SK-N-DZ (cell line): Measurements from ENCODE around the gene EP400.
A peak's percentile ranks its signal among the peaks of the same experiment; 100 is the strongest.
"Not testable (repeated sequence)": the region's sequence is repeated elsewhere in the genome, so short reads cannot be mapped to it uniquely, and the experiment has no call there.

Experiments used
- DNase-seq: peaks from one replicate; pipeline ENCODE4 v3.0.0-alpha.2; 2015; ENCODE audit warnings: low spot score

EP400 gene

GRCh38 chr12:131950182-131950913 lies 606 bp downstream of the EP400 start:
- DNase-seq, result no peak

GRCh38 chr12:131953810-131954209 lies 4.1 kb downstream of the EP400 start:
- not testable (repeated sequence) for DNase-seq

- DNase-seq, result not testable (repeated sequence)
Measured at GRCh38 chr12:131954460-131954859, 4.7 kb downstream of the EP400 start.

- DNase-seq, result no peak
Measured at GRCh38 chr12:131959116-131959515, 9.4 kb downstream of the EP400 start.

GRCh38 chr12:131959641-131960589 lies 10.2 kb downstream of the EP400 start:
- DNase-seq, result no peak

- DNase-seq, result not testable (repeated sequence)
Measured at GRCh38 chr12:131960590-131961325, 11.0 kb downstream of the EP400 start.

GRCh38 chr12:131961328-131961727 lies 11.6 kb downstream of the EP400 start:
- DNase-seq, result not testable (repeated sequence)

- no peak for DNase-seq
Measured at GRCh38 chr12:131962069-131962468, 12.3 kb downstream of the EP400 start.

GRCh38 chr12:131963381-131963780 lies 13.6 kb downstream of the EP400 start:
- DNase-seq, result no peak

GRCh38 chr12:131965073-131965472 lies 15.3 kb downstream of the EP400 start:
- DNase-seq, result no peak

GRCh38 chr12:131971226-131971625 lies 21.5 kb downstream of the EP400 start:
- DNase-seq, result no peak

GRCh38 chr12:131975228-131975627 lies 25.5 kb downstream of the EP400 start:
- no peak for DNase-seq

GRCh38 chr12:131979606-131980005 lies 29.9 kb downstream of the EP400 start:
- no peak for DNase-seq

GRCh38 chr12:131980263-131980662 lies 30.5 kb downstream of the EP400 start:
- peak; percentile 25 for DNase-seq

- DNase-seq, result no peak
Measured at GRCh38 chr12:131981388-131981787, 31.6 kb downstream of the EP400 start.

GRCh38 chr12:131982041-131982440 lies 32.3 kb downstream of the EP400 start:
- no peak for DNase-seq

GRCh38 chr12:131983026-131983425 lies 33.3 kb downstream of the EP400 start:
- no peak for DNase-seq

- no peak for DNase-seq
Measured at GRCh38 chr12:131983554-131983953, 33.8 kb downstream of the EP400 start.

- no peak for DNase-seq
Measured at GRCh38 chr12:131984334-131984733, 34.6 kb downstream of the EP400 start.

- not testable (repeated sequence) for DNase-seq
Measured at GRCh38 chr12:131985510-131985875, 35.8 kb downstream of the EP400 start.

- DNase-seq, result no peak
Measured at GRCh38 chr12:131986361-131986760, 36.6 kb downstream of the EP400 start.

- no peak for DNase-seq
Measured at GRCh38 chr12:131986910-131987309, 37.2 kb downstream of the EP400 start.
